ENCODE results near the gene SPNS2. TPM values are rescaled to one million over a fixed set of nuclear protein-coding genes. Genes with fewer than 3 reads are reported as not detected.

The SPNS2 gene
- total RNA-seq, 1 experiment from 2014 or later, result 0.33 TPM

- H3K9me3 Mint-ChIP-seq, result no peaks in the 10 kb centered on the region
- no peaks in the 10 kb centered on the region for H3K27me3 Mint-ChIP-seq (ENCODE audit: low read depth)
- Histone ChIP-seq H3K14ac (ENCODE audit: insufficient read depth, low read length) (no peak overlapping the region), H3K9ac (ENCODE audit: extremely low read depth, insufficient read length, low read length) (no peak overlapping the region), H4K91ac (ENCODE audit: insufficient read length, low read depth, low read length) (no peak overlapping the region), H4K8ac (replicated peaks; ENCODE audit: insufficient read length, low read depth, low read length) (no peak overlapping the region), H3K4me2 (ENCODE audit: insufficient read depth, insufficient read length, low read length) (no peak overlapping the region), H3K79me2 (ENCODE audit: insufficient read depth, low read length) (peaks cover 9% of the 10 kb centered on the region; the same call in 1 of the 2 replicates), H3K23ac (ENCODE audit: insufficient read length, low read depth, low read length) (no peak overlapping the region), H3K79me1 (ENCODE audit: insufficient read depth, low read depth, low read length, poor library complexity, severe bottlenecking) (no peaks in the 10 kb centered on the region), H3K23me2 (ENCODE audit: insufficient read length, low read depth, low read length, poor library complexity, severe bottlenecking) (peaks cover 11% of the 10 kb centered on the region), H2AFZ (ENCODE audit: low read length) (no peak overlapping the region), H4K5ac (ENCODE audit: insufficient read length, low read depth, low read length) (no peak overlapping the region), H4K20me1 (ENCODE audit: control insufficient read depth, insufficient read depth, insufficient read length) (peaks cover 3% of the 10 kb centered on the region), H2BK20ac (ENCODE audit: low read depth, low read length, poor library complexity, severe bottlenecking) (no peak overlapping the region), H2BK120ac (ENCODE audit: low read depth, low read length, poor library complexity, severe bottlenecking) (no peak overlapping the region), H3K9me3 (ENCODE audit: control insufficient read depth, low read depth, low read length) (no peaks in the 10 kb centered on the region), H3K56ac (ENCODE audit: insufficient read length, low read depth, low read length) (no peak overlapping the region), H3K4me1 (ENCODE audit: insufficient read depth, low read length) (peaks cover 4% of the 10 kb centered on the region; the same call in 1 of the 2 replicates), H2AK5ac (ENCODE audit: insufficient read length, low read length) (no peak overlapping the region), H3K18ac (ENCODE audit: insufficient read length, low read depth, low read length) (no peak overlapping the region), H3K27me3 (ENCODE audit: insufficient read depth, low read length) (no peaks in the 10 kb centered on the region), H2BK5ac (ENCODE audit: insufficient read length, low read length) (no peak overlapping the region), H2BK12ac (ENCODE audit: insufficient read length, low read depth, low read length) (no peak overlapping the region), H3K27ac (ENCODE audit: insufficient read length, low read depth, low read length) (no peak overlapping the region), H3K4ac (ENCODE audit: low read depth, low read length) (no peak overlapping the region), H3T11ph (ENCODE audit: low read length) (no peak overlapping the region), H2BK15ac (ENCODE audit: low read depth, low read length) (no peak overlapping the region)
- H3K36me3 Mint-ChIP-seq (ENCODE audit: insufficient read depth in 1 of 3, low read depth in 3 of 3), result peaks cover 42 to 78% (median 64%) of the 10 kb centered on the region in 3 experiments
- peaks cover 19 to 29% of the 10 kb centered on the region in 2 experiments for H3K4me1 Mint-ChIP-seq
- no peak for TF ChIP-seq CTCF (conservative IDR thresholded peaks at IDR 0.05)
- WGBS (ENCODE audit: extremely low coverage, insufficient read length, low lambda C conversion rate), result no CpG with 5 or more reads among the region's 27 CpGs
- H3K4me3 Mint-ChIP-seq, result no peak overlapping the region
- no peak for DNase-seq
- no peak overlapping the region for H3K27ac Mint-ChIP-seq
Measured at GRCh38 chr17:4551796-4552525, 53.3 kb downstream of the SPNS2 start.
